Esophagus squamous epithelium (tissue), 4 donors: ENCODE data around the gene CYP26B1.

Source experiments
- POLR2A ChIP-seq, 4 donors: fragments of 450-650 bp; IDR thresholded peaks; one replicate each; pipeline ENCODE4 v1.6.1; 2017; ENCODE audit warnings: antibody characterized with exemption in 4 of 4, mild to moderate bottlenecking in 4 of 4, moderate library complexity in 3 of 4
- TF ChIP-seq, protein P1 (sequence below), 6 experiments: fragments of 450-650 bp in 4 of 6; fragments of 200-600 bp in 2 of 6; sonication (generic) in 2 of 6; IDR thresholded peaks; one replicate each; pipeline ENCODE4 v1.5.1; 2016 to 2019; ENCODE audit warnings: antibody characterized with exemption in 6 of 6, mild to moderate bottlenecking in 4 of 6, moderate library complexity in 4 of 6

DNA sequence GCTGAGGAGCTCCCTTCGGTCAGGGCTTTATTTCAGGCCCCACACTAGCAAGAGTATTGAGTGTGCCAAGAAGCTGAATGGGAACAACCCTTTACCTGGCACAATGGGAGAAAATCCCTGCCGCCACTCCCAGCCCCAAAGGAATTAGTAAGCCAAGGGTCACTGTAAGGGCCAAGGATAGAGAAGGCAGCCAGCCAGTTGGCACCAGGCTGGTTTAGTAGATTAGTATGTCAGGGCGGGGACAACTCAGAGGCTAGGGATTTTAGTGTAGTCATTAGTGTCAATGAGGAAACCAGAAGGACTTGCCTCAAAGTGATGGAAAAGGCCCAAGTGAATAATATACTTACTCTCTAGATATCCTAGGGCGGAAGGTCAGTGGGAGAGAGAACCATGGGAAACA is 34.9 kb upstream of the CYP26B1 start:
- TF ChIP-seq, protein P1, sequence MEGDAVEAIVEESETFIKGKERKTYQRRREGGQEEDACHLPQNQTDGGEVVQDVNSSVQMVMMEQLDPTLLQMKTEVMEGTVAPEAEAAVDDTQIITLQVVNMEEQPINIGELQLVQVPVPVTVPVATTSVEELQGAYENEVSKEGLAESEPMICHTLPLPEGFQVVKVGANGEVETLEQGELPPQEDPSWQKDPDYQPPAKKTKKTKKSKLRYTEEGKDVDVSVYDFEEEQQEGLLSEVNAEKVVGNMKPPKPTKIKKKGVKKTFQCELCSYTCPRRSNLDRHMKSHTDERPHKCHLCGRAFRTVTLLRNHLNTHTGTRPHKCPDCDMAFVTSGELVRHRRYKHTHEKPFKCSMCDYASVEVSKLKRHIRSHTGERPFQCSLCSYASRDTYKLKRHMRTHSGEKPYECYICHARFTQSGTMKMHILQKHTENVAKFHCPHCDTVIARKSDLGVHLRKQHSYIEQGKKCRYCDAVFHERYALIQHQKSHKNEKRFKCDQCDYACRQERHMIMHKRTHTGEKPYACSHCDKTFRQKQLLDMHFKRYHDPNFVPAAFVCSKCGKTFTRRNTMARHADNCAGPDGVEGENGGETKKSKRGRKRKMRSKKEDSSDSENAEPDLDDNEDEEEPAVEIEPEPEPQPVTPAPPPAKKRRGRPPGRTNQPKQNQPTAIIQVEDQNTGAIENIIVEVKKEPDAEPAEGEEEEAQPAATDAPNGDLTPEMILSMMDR (IDR thresholded peaks at IDR 0.05) = no peak
- TF ChIP-seq POLR2A (IDR thresholded peaks at IDR 0.05) = no peak
